Measurements from ENCODE around the gene GTF3C2.
A peak's percentile ranks its signal among the peaks of the same experiment; 100 is the strongest.

GTF3C2 gene

DNA sequence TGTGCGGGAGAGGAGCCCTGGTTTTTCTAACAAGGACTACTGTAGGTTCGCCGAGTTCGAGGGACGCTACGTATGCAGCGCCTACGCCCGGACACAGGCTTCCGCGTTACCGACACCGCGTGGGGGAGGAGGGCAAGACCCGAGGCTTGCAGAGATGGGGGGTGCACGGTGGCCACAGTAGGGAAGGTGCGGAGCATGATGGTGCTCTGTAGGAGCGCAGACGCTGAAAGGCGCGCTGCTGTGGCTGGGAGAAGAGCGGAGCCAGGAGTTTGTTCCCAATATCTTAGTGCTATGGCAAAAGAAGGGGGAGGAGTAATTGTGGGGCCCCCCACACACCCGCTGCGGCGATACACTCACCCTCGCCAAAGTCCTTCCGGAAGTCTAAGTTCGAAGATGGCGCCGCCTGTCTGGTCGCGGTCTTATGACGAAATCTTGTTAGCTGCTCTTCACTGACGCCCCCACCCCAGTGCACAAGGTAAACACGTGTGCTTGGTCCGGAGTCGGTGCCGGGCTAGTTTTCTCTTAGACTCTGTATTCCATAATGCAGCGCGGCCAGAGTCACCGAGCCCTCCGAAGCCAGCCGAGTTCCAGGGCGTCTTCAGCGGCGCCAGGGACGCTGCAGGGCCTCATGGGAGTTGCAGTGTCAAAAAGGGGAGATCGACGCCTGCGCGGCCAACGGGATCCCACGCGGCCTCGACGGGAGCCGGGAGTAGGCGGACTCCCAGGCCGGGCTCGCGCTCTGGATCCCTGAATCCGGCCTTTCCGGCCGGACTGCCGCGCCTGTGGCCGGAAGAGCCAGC lies at the start of gene GTF3C2:
GTF3C2 (minus strand) TSS at position 383 of the 800 bp plus-strand sequence. CDS start 13,210 bp downstream, outside the sequence.
- DNase-seq = peak; percentile 82

GRCh38 chr2:27400348-27401135 lies 44.0 kb upstream of the GTF3C2 start:
- no peak for DNase-seq

DNA sequence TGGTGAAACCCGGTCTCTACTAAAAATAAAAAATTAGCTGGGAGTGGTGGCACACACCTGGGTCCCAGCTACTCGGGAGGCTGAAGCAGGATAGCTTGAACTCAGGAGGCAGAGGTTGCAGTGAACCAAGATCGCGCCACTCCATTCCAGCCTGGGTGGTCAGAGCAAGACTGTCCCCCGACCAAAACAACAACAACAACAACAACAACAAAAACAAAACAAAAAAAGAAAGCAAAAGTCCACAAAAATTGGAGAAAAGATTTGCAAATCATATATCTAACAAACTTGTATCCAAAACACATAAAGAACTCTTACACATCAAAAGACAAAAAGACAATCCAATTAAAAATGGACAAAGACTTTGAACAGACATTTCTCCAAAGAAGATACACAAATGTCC lies 42.4 kb upstream of the GTF3C2 start:
- DNase-seq = no peak

- no peak for DNase-seq
Observed at GRCh38 chr2:27393225-27393624, 36.7 kb upstream of the GTF3C2 start.

DNA sequence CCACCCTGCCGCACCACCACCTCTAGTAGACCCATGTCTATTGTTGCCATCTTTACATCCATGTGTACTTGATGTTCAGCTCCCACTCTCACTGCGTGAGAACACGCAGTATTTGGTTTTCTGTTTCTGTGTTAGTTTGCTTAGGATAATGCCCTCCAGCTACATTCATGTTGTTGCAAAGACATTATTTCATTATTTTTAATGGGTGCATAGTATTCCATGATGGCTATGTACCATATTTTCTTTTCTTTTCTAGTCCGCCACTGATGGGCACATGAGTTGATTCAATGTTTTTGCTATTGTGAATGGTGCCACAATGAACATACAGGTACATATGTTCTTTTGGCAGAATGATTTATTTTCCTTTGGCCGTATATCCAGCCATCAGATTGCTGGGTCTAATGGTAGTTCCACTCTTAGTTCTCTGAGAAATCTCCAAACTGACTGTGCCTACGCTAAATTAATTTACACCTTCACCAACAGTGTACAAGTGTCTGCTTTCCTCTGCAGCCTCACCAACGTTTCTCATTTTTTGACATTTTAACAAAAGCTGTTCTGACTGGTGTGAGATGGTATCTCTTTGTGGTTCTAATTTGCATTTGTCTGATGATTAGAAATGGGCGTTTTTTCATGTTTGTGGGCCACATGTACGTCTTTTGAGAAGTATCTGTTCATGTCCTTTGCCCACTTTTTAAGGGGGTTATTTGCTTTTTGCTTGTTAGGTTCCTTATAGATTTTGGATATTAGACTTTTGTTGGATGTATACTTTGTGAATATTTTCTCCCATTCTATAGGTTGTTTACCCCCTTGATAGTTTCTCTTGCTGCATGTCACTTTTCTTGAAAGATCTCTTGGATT lies 34.5 kb upstream of the GTF3C2 start:
- DNase-seq = no peak

GRCh38 chr2:27381577-27382181 lies 25.1 kb upstream of the GTF3C2 start:
- DNase-seq = no peak

DNA sequence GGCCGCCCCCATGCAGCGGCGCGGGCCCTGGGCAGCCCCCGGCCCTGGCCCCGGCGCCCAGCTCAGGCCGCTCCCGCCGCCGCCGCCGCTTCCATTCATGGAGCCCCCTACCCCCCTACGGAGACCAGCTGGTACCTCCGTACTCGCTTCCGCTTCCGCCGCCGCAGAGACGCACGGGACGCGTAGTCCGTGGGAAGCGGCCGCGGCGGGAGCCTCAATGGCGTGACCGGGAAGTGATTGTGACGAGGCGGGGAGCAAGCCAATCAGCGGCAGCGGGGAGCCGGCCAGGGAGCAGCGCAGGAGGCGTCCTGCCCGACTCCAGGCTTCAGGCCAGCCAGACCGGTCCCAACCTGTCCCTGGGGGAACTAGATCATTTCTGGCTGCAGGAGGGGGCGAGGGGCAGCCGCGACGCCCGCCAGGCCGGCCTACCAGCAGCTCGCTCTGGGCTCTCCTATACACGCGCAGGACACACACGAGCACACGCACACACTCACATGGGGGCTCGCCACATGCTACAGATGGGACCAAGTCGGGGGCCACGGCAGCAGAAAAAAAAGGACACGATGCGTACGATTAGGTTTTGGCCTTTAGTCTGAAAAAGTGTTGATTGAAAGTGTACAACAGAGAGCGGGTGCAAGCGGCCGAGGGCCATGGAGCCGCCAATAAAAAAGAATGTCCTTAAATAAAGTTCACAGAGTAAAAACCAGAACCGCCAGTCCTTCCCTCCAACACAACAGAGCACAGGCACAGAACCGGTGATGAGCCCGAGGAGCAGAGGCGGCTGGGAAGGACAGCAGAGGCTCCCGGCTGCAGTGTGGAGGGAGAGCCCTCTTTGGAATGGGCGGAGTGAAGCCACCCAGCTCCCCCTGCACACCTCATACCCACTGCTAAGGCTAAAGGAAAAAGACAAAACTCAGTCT lies 24.3 kb upstream of the GTF3C2 start, which contains the start of gene ZNF513:
ZNF513 (minus strand) TSS at position 109 of the 920 bp plus-strand sequence. CDS start 208 bp downstream, outside the sequence.
- DNase-seq = peak; percentile 85

GRCh38 chr2:27379836-27380625 lies 23.5 kb upstream of the GTF3C2 start:
- DNase-seq = peak; percentile 9

DNA sequence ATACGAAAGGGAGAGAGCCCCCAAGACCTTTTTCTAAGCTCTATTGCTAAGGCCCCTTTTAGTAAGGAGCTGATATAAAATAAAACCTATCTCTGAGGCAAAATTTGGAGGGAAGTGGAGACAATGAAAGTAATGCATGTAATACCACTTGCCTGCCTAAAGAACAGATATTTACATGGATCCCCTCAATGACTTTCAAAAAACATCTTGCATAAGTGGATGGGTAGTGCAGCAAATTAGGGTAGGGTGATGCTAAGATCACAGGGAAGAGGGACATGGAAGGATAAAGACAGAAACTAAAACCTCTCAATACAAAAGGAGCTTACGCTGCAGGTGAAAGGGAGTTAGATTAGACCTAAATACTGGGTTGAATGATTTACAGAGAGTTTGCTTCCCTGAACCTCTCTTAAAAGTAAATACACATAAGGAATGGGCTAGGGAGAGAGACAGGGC lies 22.8 kb upstream of the GTF3C2 start:
- no peak for DNase-seq

GRCh38 chr2:27378809-27379290 lies 22.3 kb upstream of the GTF3C2 start:
- DNase-seq = no peak

DNA sequence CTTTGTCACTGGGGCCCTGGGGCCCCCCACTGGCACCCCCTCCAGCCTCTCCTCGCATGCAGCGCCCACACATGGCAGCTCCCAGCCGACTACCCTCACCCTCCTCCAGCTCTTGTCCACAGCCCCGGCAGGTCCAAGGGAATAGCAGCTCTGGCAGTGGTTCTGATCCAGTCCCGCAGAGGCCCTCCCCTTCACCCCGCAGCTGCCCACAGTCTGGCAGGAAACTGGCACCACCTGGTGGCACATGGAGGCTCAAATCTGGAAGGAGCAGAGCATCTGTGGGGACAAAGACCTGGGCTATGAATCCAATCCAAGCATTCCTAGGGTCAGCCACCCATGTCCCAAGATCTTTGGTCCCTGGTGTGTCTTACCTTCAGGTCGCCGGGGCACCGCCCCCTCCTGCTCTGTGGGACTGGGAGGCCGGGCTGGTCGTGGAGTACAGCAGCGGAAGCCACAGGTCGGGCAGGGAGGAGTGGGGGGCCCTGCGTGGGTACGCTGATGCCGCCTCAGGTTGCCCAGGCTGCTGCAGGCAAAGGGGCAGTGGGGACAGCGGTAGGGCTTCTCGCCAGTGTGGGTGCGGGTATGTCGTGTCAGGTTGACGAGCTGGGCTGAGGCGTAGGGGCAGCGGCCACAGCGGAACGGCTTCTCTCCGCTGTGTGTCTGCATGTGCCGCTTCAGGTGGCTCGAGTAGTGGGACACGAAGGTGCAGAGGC lies 21.7 kb upstream of the GTF3C2 start:
- peak; percentile 6 for DNase-seq

DNA sequence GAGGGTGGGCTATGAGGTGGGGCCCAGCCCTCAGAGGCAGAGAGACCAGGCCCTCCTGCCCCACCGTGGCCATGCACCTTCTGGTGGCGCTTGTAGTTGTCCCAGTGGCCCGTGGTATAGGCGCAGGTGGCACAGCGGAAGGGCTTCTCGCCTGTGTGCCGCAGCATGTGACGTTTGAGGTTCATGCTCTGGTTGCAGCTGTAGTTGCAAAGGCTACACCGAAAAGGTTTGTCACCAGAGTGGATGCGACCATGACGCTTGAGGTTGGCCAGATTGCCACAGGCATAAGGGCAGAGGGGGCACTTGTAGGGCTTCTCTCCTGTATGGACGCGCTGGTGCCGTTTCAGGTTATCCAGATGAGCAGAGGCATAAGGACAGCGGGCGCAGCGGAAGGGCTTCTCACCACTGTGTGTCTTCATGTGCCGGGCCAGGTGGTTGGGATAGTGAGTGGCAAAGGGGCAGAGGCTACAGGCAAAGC lies 21.1 kb upstream of the GTF3C2 start:
- DNase-seq = no peak

DNA sequence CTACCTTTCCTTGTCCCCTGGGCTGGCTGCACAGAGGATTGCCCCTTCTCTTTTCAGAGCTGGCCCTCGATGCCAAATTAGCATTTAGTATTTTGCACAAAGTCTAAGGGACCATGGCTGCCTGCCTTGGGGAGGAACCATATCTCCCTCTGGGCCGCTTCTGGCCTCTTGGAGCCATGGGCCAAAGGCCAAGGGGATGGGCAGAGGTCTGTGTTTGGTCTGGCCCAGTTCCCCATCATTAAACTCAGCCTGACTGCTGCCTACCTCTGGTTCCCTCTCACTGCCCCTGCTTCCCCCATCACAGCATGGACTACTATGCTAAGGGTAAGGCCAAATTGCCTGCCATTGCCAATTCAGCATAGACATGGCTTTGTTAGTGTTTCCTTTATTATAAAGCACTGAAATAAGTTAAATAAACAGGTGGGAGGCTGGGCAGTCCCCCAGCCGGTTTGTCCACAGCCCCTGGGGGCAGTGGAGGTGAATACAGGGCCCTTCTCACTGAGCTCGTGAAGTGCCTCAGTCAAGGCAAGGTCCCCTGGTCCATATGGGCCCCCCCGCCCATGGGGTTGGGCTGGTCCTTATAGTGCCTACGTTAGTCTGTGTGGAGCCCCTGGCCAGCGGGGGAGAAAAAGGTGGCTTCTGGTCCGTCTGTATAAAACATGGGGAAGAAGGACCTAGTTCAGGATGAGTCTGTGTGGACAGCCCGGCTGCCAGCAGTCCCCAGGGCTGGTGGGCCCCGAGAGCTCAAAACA lies 20.5 kb upstream of the GTF3C2 start:
- DNase-seq = no peak

- DNase-seq = no peak
Observed at GRCh38 chr2:27376151-27376865, 19.7 kb upstream of the GTF3C2 start.

- no peak for DNase-seq
Observed at GRCh38 chr2:27375513-27376099, 19.0 kb upstream of the GTF3C2 start.

GRCh38 chr2:27373567-27373966 lies 17.0 kb upstream of the GTF3C2 start:
- no peak for DNase-seq

DNA sequence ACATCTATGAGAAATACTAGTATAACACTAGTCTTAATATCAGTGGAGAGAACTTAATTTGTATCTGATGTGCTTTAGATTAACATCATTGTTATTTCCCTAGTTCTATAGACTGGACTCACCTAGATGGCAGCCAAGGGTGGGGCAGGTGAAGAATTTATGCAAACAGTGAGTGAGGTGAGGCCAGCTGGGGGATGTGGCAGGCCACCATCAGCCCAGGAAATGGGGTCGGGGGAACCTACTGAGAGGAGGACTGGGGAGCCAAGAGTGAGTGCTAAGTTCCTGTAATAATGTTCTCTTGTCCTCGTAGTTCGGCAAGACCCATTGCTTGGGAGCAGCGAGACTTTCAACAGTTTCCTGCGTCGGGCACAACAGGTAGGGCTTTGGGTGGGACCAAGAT lies 16.4 kb upstream of the GTF3C2 start:
- DNase-seq = no peak
